BE2C (cell line): ENCODE results near the gene DDX39B.

Source experiments
- DNase-seq: peaks from one replicate; pipeline ENCODE4 v3.0.0-alpha.2; 2020
- H3K27me3 ChIP-seq: fragments of 250-450 bp; sonication (Bioruptor Pico); 2 replicates; pipeline ENCODE4 v1.5.1; 2020; ENCODE audit warnings: mild to moderate bottlenecking
- H3K36me3 ChIP-seq: fragments of 250-450 bp; sonication (Bioruptor Pico); 2 replicates; pipeline ENCODE4 v1.5.1; 2020; ENCODE audit warnings: mild to moderate bottlenecking
- H3K4me1 ChIP-seq: fragments of 250-450 bp; sonication (Bioruptor Pico); 2 replicates; pipeline ENCODE4 v1.5.1; 2020
- H3K4me3 ChIP-seq: 2 replicates; pipeline ENCODE4 v1.5.1; 2011; ENCODE audit warnings: low read depth, low read length
- H3K9me3 ChIP-seq: fragments of 250-450 bp; sonication (Bioruptor Pico); 2 replicates; pipeline ENCODE4 v1.5.1; 2020
- TF ChIP-seq, protein P1 (sequence below): IDR thresholded peaks from 2 replicates; pipeline ENCODE4 v1.5.1; 2012; ENCODE audit warnings: mild to moderate bottlenecking, low read depth, low read length

Gene DDX39B

GRCh38 chr6:31538805-31539400 is 2.9 kb downstream of the DDX39B start:
- Histone ChIP-seq H3K4me3 (peak overlapping the region; percentile 90), H3K4me1 (no peaks in the 10 kb centered on the region), H3K9me3 (no peaks in the 10 kb centered on the region), H3K36me3 (peaks cover 70% of the 10 kb centered on the region), H3K27me3 (no peaks in the 10 kb centered on the region)
- TF ChIP-seq, protein P1, sequence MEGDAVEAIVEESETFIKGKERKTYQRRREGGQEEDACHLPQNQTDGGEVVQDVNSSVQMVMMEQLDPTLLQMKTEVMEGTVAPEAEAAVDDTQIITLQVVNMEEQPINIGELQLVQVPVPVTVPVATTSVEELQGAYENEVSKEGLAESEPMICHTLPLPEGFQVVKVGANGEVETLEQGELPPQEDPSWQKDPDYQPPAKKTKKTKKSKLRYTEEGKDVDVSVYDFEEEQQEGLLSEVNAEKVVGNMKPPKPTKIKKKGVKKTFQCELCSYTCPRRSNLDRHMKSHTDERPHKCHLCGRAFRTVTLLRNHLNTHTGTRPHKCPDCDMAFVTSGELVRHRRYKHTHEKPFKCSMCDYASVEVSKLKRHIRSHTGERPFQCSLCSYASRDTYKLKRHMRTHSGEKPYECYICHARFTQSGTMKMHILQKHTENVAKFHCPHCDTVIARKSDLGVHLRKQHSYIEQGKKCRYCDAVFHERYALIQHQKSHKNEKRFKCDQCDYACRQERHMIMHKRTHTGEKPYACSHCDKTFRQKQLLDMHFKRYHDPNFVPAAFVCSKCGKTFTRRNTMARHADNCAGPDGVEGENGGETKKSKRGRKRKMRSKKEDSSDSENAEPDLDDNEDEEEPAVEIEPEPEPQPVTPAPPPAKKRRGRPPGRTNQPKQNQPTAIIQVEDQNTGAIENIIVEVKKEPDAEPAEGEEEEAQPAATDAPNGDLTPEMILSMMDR, result no peak
- DNase-seq, result no peak

- TF ChIP-seq, protein P1, result no peak
- Histone ChIP-seq H3K9me3 (no peaks in the 10 kb centered on the region), H3K4me1 (no peaks in the 10 kb centered on the region), H3K27me3 (no peaks in the 10 kb centered on the region), H3K36me3 (peaks cover 95% of the 10 kb centered on the region), H3K4me3 (no peak overlapping the region)
- no peak for DNase-seq
These were observed 6.1 kb downstream of the DDX39B start for GRCh38 chr6:31535538-31536324.

DNA sequence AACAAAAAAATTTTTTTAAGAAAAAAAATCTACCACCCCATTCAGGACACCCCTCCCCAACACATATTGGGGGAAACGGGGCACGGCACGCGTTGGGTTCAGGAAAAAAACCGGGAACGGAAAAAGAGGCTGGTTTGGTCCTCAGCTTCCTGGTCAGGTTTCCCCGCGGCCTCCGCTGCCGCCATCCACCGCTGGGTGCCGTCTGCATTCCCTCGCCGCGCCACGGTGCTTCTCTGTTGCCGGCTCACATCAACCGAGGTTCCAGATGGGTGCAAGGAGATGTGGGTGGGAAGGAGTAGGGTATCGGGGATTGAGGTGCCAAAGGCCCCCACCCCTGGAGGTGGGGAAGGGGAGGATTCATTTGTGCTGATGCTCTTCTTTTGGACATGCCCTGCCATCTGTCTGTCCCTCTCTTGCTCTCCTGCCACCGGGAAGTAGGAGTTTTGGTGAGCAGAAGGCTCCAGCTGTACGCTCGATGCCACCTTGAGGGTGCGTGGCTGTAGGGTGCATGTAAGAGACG is 7.2 kb downstream of the DDX39B start:
- TF ChIP-seq, protein P1, result no peak
- H3K4me3 ChIP-seq, result no peak overlapping the region
- H3K9me3 ChIP-seq, result no peaks in the 10 kb centered on the region
- no peak for DNase-seq
- H3K36me3 ChIP-seq, result peaks cover 95% of the 10 kb centered on the region
- H3K4me1 ChIP-seq, result no peaks in the 10 kb centered on the region
- H3K27me3 ChIP-seq, result no peaks in the 10 kb centered on the region

DNA sequence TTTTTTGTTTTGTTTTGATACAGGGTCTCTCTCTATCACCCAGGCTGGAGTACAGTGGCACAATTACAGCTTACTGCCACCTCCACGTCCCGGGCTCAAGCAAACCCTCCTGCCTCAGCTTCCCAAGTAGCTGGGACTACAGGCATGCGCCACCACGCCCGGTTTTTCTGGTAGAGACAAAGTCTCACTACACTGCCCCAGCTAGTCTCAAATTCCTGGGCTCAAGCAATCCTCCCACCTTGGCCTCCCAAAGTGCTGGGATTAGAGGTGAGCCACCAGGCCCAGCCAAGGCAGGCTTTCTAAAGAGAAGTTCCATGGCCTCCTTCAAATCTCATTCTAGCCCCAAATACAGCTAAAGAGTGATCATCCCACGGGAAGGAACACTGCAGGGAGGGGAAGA is 7.8 kb downstream of the DDX39B start:
- no peaks in the 10 kb centered on the region for H3K9me3 ChIP-seq
- H3K27me3 ChIP-seq, result no peaks in the 10 kb centered on the region
- H3K36me3 ChIP-seq, result peaks cover 92% of the 10 kb centered on the region
- no peaks in the 10 kb centered on the region for H3K4me1 ChIP-seq
- no peak overlapping the region for H3K4me3 ChIP-seq
- TF ChIP-seq, protein P1, result no peak
- DNase-seq, result no peak

- TF ChIP-seq, protein P1, result no peak
- peaks cover 86% of the 10 kb centered on the region for H3K36me3 ChIP-seq
- no peaks in the 10 kb centered on the region for H3K9me3 ChIP-seq
- no peaks in the 10 kb centered on the region for H3K27me3 ChIP-seq
- no peaks in the 10 kb centered on the region for H3K4me1 ChIP-seq
- DNase-seq, result no peak
- no peak overlapping the region for H3K4me3 ChIP-seq
These were observed 8.4 kb downstream of the DDX39B start for GRCh38 chr6:31533455-31533841.
